ENCODE results near the gene B3GNT2. TPM values are rescaled to one million over a fixed set of nuclear protein-coding genes. Genes with fewer than 3 reads are reported as not detected.

B3GNT2 gene
- total and polyA plus RNA-seq, 2 experiments from 2014 or later = 30.8 to 53.0 TPM

DNA sequence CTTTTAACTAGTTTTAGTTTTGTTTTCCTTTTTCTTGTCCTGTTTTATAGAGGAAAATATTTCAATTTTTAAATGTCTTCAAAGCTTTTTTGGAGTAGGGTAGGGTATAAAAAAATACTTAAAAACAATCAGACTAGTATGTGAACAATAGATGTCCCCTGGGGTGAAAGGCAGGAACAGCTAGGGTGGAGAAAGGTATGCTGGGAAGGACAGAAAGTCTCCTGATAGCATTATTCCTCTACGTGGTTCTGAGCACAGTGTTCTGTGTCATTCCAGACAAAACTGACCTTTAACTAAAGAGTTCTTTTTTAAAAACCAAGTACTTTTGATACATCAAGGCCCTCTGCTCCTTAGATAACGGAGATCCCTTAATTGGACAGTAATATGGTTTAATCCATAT is 32.1 kb upstream of the B3GNT2 start:
- Histone ChIP-seq H3K36me3 (replicated peaks; ENCODE audit: insufficient read depth, low read depth) (no peaks in the 10 kb centered on the region), H3K79me2 (no peaks in the 10 kb centered on the region), H2AFZ (no peak overlapping the region), H3K27ac (no peak overlapping the region), H3K27me3 (no peaks in the 10 kb centered on the region), H3K4me2 (no peak overlapping the region), H3K4me3 (no peak overlapping the region), H3K9me3 (ENCODE audit: low read depth) (no peaks in the 10 kb centered on the region), H4K20me1 (ENCODE audit: insufficient read depth, poor library complexity, severe bottlenecking) (no peaks in the 10 kb centered on the region), H3K9me2 (replicated peaks; ENCODE audit: insufficient read depth) (no peaks in the 10 kb centered on the region), H3K4me1 (ENCODE audit: insufficient read depth) (no peaks in the 10 kb centered on the region)
- no peak for DNase-seq (ENCODE audit: low spot score)
- WGBS (ENCODE audit: low lambda C conversion rate, missing lambda C conversion rate) = 61% methylated on average over 2 of the region's 2 CpGs
- no peak for TF ChIP-seq EZH2phosphoT487 (IDR thresholded peaks at IDR 0.05; ENCODE audit: low read depth, severe bottlenecking, unreplicated experiment)

DNA sequence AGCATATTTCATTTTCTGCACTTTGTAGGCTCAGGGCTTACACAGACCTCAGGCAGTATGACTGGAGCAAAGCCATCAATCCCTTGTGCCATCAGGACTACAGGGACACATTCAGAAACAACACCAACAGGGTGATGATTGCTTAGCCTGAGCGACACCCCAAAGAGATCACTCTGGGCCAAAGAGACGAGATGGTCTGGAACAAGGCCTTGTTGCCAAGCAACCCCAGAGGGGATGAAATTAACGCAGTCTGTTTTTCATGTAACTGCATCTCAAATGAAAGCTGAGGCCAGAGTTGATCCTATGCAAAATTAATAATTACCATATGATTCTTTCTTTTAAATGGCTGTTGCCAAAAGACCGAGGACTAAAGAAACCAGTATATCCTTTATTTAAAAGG is 20.2 kb upstream of the B3GNT2 start:
- Histone ChIP-seq H3K9me3 (ENCODE audit: low read depth) (no peaks in the 10 kb centered on the region), H3K4me3 (no peak overlapping the region), H3K9me2 (replicated peaks; ENCODE audit: insufficient read depth) (no peaks in the 10 kb centered on the region), H3K4me1 (ENCODE audit: insufficient read depth) (no peaks in the 10 kb centered on the region), H3K27ac (no peak overlapping the region), H3K4me2 (no peak overlapping the region), H4K20me1 (ENCODE audit: insufficient read depth, poor library complexity, severe bottlenecking) (no peaks in the 10 kb centered on the region), H3K79me2 (no peaks in the 10 kb centered on the region), H2AFZ (no peak overlapping the region), H3K27me3 (no peaks in the 10 kb centered on the region), H3K36me3 (replicated peaks; ENCODE audit: insufficient read depth, low read depth) (no peaks in the 10 kb centered on the region)
- TF ChIP-seq, protein P1, sequence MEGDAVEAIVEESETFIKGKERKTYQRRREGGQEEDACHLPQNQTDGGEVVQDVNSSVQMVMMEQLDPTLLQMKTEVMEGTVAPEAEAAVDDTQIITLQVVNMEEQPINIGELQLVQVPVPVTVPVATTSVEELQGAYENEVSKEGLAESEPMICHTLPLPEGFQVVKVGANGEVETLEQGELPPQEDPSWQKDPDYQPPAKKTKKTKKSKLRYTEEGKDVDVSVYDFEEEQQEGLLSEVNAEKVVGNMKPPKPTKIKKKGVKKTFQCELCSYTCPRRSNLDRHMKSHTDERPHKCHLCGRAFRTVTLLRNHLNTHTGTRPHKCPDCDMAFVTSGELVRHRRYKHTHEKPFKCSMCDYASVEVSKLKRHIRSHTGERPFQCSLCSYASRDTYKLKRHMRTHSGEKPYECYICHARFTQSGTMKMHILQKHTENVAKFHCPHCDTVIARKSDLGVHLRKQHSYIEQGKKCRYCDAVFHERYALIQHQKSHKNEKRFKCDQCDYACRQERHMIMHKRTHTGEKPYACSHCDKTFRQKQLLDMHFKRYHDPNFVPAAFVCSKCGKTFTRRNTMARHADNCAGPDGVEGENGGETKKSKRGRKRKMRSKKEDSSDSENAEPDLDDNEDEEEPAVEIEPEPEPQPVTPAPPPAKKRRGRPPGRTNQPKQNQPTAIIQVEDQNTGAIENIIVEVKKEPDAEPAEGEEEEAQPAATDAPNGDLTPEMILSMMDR (IDR thresholded peaks at IDR 0.05; ENCODE audit: poor library complexity) = no peak
- no peak for TF ChIP-seq EZH2phosphoT487 (IDR thresholded peaks at IDR 0.05; ENCODE audit: low read depth, severe bottlenecking, unreplicated experiment)
- no peak for TF ChIP-seq EZH2 (IDR thresholded peaks at IDR 0.05; ENCODE audit: borderline replicate concordance)
- DNase-seq (ENCODE audit: low spot score) = no peak
- WGBS (ENCODE audit: low lambda C conversion rate, missing lambda C conversion rate) = 64% methylated on average over 4 of the region's 4 CpGs

DNA sequence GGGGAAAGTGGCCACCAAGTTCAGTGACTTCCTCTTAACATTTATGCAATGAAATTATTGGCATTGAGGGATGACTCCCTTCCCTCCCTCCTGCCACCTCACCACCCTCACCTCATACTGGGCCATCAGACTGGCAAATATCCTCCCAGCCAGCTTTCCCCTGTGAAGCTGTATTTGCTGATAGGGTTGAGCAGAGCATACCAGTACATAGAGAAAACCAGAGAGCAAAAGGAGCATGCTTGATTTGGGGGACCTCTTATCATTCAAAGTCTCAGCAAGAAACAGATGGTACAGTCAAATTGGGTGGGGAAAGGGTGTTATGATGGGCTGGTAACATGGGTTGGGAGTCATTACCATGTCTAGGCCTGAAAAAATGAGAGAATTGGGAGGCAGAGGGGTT is 19.1 kb upstream of the B3GNT2 start:
- Histone ChIP-seq H2AFZ (no peak overlapping the region), H3K9me2 (replicated peaks; ENCODE audit: insufficient read depth) (no peaks in the 10 kb centered on the region), H3K27me3 (no peaks in the 10 kb centered on the region), H3K27ac (no peak overlapping the region), H4K20me1 (ENCODE audit: insufficient read depth, poor library complexity, severe bottlenecking) (no peaks in the 10 kb centered on the region), H3K36me3 (replicated peaks; ENCODE audit: insufficient read depth, low read depth) (no peaks in the 10 kb centered on the region), H3K4me3 (no peak overlapping the region), H3K79me2 (no peaks in the 10 kb centered on the region), H3K4me1 (ENCODE audit: insufficient read depth) (no peaks in the 10 kb centered on the region), H3K9me3 (ENCODE audit: low read depth) (no peaks in the 10 kb centered on the region), H3K4me2 (no peak overlapping the region)
- no peak for DNase-seq (ENCODE audit: low spot score)
- TF ChIP-seq EZH2phosphoT487 (IDR thresholded peaks at IDR 0.05; ENCODE audit: low read depth, severe bottlenecking, unreplicated experiment) (no peak), EZH2 (IDR thresholded peaks at IDR 0.05; ENCODE audit: borderline replicate concordance) (no peak)
- TF ChIP-seq, protein P1 (IDR thresholded peaks at IDR 0.05; ENCODE audit: poor library complexity) = no peak

DNA sequence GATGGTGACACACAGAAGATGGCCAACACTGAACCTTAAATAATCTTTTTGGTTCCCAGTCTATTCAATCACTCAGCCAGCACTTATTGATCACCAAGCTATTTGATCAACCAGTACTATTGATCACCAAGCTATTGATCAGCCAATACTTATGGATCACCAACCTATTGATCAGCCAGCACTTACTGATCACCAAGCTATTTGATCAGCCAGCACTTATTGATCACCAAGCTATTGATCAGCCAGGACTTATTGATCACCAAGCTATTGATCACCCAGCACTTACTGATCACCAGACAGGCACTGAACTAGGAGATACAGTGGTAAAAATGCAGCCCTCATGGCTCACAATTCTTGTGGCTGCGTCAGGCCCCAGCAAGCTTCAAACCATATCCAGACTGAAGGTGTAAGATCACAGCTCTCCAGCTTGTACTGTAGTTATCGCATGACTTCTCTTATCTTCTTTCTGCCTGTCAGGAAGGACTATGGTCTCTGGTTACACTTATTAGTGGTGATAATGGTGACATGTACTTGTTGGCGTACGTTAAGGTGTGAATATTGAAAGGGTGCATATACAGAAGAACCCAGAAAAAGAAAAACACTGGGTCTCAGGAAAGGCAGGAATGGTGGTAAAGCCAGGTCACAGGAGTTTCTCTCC is 18.4 kb upstream of the B3GNT2 start:
- TF ChIP-seq EZH2phosphoT487 (IDR thresholded peaks at IDR 0.05; ENCODE audit: low read depth, severe bottlenecking, unreplicated experiment) = no peak
- TF ChIP-seq, protein P1 (IDR thresholded peaks at IDR 0.05; ENCODE audit: poor library complexity) = no peak
- no peak for TF ChIP-seq EZH2 (IDR thresholded peaks at IDR 0.05; ENCODE audit: borderline replicate concordance)
- Histone ChIP-seq H3K9me2 (replicated peaks; ENCODE audit: insufficient read depth) (no peaks in the 10 kb centered on the region), H3K79me2 (no peaks in the 10 kb centered on the region), H3K9me3 (ENCODE audit: low read depth) (no peaks in the 10 kb centered on the region), H3K4me3 (no peak overlapping the region), H3K27me3 (no peaks in the 10 kb centered on the region), H3K36me3 (replicated peaks; ENCODE audit: insufficient read depth, low read depth) (no peaks in the 10 kb centered on the region), H4K20me1 (ENCODE audit: insufficient read depth, poor library complexity, severe bottlenecking) (no peaks in the 10 kb centered on the region), H3K4me1 (ENCODE audit: insufficient read depth) (no peaks in the 10 kb centered on the region), H3K27ac (no peak overlapping the region), H3K4me2 (no peak overlapping the region), H2AFZ (no peak overlapping the region)
- 93% methylated on average over 4 of the region's 4 CpGs for WGBS (ENCODE audit: low lambda C conversion rate, missing lambda C conversion rate)
- no peak for DNase-seq (ENCODE audit: low spot score)

Measured in hepatocyte (in vitro differentiated cells).